HepG2 (cell line): ENCODE measurements around the gene PLB1. TPM values are rescaled to one million over a fixed set of nuclear protein-coding genes. Genes with fewer than 3 reads are reported as not detected.

ENCODE experiments used
- ATAC-seq: fragments of 200-7000 bp; cut with Tn5 transposase; 3 replicates; pipeline ENCODE4 v1.9.1; 2020; ENCODE audit warnings: mild to moderate bottlenecking, moderate library complexity
- BruUV-seq: library from RNA; stranded (reverse); fragments of 400-500 nt; replicated peaks from 2 replicates; lab custom pipeline; 2021; lab: Mats Ljungman, UMichigan
- CTCF ChIA-PET: fragments of 300-600 bp; formaldehyde crosslinking; extraction: SDS; loops from one replicate; lab custom pipeline; 2021; ENCODE audit warnings: low total read pairs, inconsistent platforms, low intra/inter-chr PET ratio; lab: Yijun Ruan, JAX
- POLR2A ChIA-PET: fragments of 350-600 bp; sonication (Branson Sonifier 250); formaldehyde crosslinking; loops from one replicate; lab custom pipeline; 2020; ENCODE audit warnings: antibody characterized with exemption, inconsistent platforms; lab: Yijun Ruan, JAX
- DNase-seq: peaks from one replicate; pipeline ENCODE4 v3.0.0-alpha.2; 2015; ENCODE audit warnings: low spot score
- FAIRE-seq: peaks from 3 replicates; lab custom pipeline; 2011; peaks lifted over from hg19 to GRCh38; lab: Jason Lieb, UNC
- H2AFZ ChIP-seq: one replicate; pipeline ENCODE4 v1.6.1; 2011; ENCODE audit warnings: low read length, inconsistent platforms
- H3K27ac ChIP-seq: fragments of 300-600 bp; 3 replicates; pipeline ENCODE4 v1.8.0; 2011; ENCODE audit warnings: mixed run types, mild to moderate bottlenecking, mixed read lengths, low read length, inconsistent platforms; ENCODE audit not compliant: insufficient read depth; ENCODE audit errors: extremely low read length
- H3K27me3 ChIP-seq, 2 experiments: fragments of 200-600 bp in 1 of 2; 2 replicates in 1 of 2; 3 replicates in 1 of 2; pipeline versions ENCODE4 v1.6.0 to v1.8.0; 2011; ENCODE audit warnings: low read length in 2 of 2, mild to moderate bottlenecking in 2 of 2, moderate library complexity in 2 of 2, inconsistent platforms in 1 of 2; ENCODE audit not compliant: insufficient read depth in 2 of 2, control insufficient read depth in 1 of 2
- H3K36me3 ChIP-seq, 2 experiments: fragments of 200-600 bp in 1 of 2; replicated peaks in 1 of 2; 2 replicates in 1 of 2; 3 replicates in 1 of 2; pipeline versions ENCODE4 v1.5.1 to v1.8.0; 2011; ENCODE audit warnings: low read length in 2 of 2, inconsistent platforms in 1 of 2; ENCODE audit not compliant: insufficient read depth in 2 of 2, control insufficient read depth in 1 of 2
- H3K4me1 ChIP-seq: 2 replicates; pipeline ENCODE4 v1.5.1; 2012; ENCODE audit warnings: low read length, inconsistent platforms; ENCODE audit not compliant: insufficient read depth
- H3K4me2 ChIP-seq: 2 replicates; pipeline ENCODE4 v1.6.0; 2011; ENCODE audit warnings: low read depth, low read length, inconsistent platforms
- H3K4me3 ChIP-seq, 3 experiments: fragments of 200-600 bp in 1 of 3; sonication (generic), shearing (Covaris generic) in 1 of 3; replicated peaks in 1 of 3; 2 replicates each; pipeline ENCODE4 v1.5.1; 2011 to 2016; ENCODE audit warnings: low read length in 3 of 3, inconsistent platforms in 2 of 3, low read depth in 2 of 3, mild to moderate bottlenecking in 2 of 3, control low read depth in 1 of 3, mixed read lengths in 1 of 3; ENCODE audit not compliant: insufficient read depth in 1 of 3
- H3K79me2 ChIP-seq: one replicate; pipeline ENCODE4 v1.6.1; 2011; ENCODE audit warnings: low read length, inconsistent platforms; ENCODE audit not compliant: insufficient read depth
- H3K9ac ChIP-seq: 2 replicates; pipeline ENCODE4 v1.6.0; 2011; ENCODE audit warnings: mild to moderate bottlenecking, low read depth, low read length, inconsistent platforms; ENCODE audit not compliant: insufficient read depth
- H3K9me3 ChIP-seq: 2 replicates; pipeline ENCODE4 v1.5.1; 2012; ENCODE audit warnings: mild to moderate bottlenecking, low read length
- H4K20me1 ChIP-seq: 2 replicates; pipeline ENCODE4 v1.6.0; 2011; ENCODE audit warnings: inconsistent platforms, mild to moderate bottlenecking, low read length, moderate library complexity; ENCODE audit not compliant: insufficient read depth
- ATF7 ChIP-seq, 2 experiments: fragments of 450-650 bp in 1 of 2; sonication (generic) in 1 of 2; formaldehyde crosslinking in 1 of 2; IDR thresholded peaks; 2 replicates each; pipeline versions ENCODE4 v1.4.0 to v1.6.1; 2016 to 2020; ENCODE audit warnings: antibody characterized with exemption in 1 of 2, mild to moderate bottlenecking in 1 of 2, missing genetic modification reagents in 1 of 2
- EED ChIP-seq: sonication (generic); formaldehyde crosslinking; IDR thresholded peaks from 2 replicates; pipeline ENCODE4 v1.5.0; 2020; ENCODE audit warnings: mild to moderate bottlenecking, missing genetic modification reagents
- FOXA1 ChIP-seq, 2 experiments: fragments of 450-650 bp in 1 of 2; sonication (generic) in 1 of 2; formaldehyde crosslinking in 1 of 2; IDR thresholded peaks; 2 replicates each; pipeline versions ENCODE4 v1.4.0 to v1.6.1; 2016 to 2020; ENCODE audit warnings: missing genetic modification reagents in 1 of 2
- FOXA3 ChIP-seq: IDR thresholded peaks from 2 replicates; pipeline ENCODE4 v1.6.1; 2016; ENCODE audit warnings: missing genetic modification reagents, missing compliant biosample characterization
- PRDM4 ChIP-seq: sonication (generic); formaldehyde crosslinking; IDR thresholded peaks from 2 replicates; pipeline ENCODE4 v1.9.0; 2021; ENCODE audit warnings: missing genetic modification reagents, borderline replicate concordance
- ZNF234 ChIP-seq: sonication (generic); formaldehyde crosslinking; conservative IDR thresholded peaks from 2 replicates; pipeline ENCODE4 v1.5.1; 2020; ENCODE audit warnings: mild to moderate bottlenecking, missing genetic modification reagents
- ZNF251 ChIP-seq: sonication (generic); formaldehyde crosslinking; IDR thresholded peaks from 2 replicates; pipeline ENCODE4 v1.9.0; 2021; ENCODE audit warnings: mild to moderate bottlenecking, missing genetic modification reagents
- ZNF619 ChIP-seq: sonication (generic); formaldehyde crosslinking; IDR thresholded peaks from 2 replicates; pipeline ENCODE4 v1.4.0; 2020; ENCODE audit warnings: mild to moderate bottlenecking, missing genetic modification reagents
- ZNF761 ChIP-seq: sonication (generic); formaldehyde crosslinking; conservative IDR thresholded peaks from 2 replicates; pipeline ENCODE4 v1.4.0; 2020; ENCODE audit warnings: mild to moderate bottlenecking, missing genetic modification reagents
- whole genome bisulfite sequencing: methylation state at CpG from one replicate; pipeline ENCODE4 v1.1.6; 2017; ENCODE audit warnings: low lambda C conversion rate; 5-methylcytosine and 5-hydroxymethylcytosine counted together
- in situ Hi-C: cut with HindIII; loops from 2 replicates; pipeline ENCODE4 v1.10.0; 2017; ENCODE audit warnings: low pct_unique_long_range_greater_than_20kb; ENCODE audit not compliant: extremely low pct_ligation_motif_present
- intact Hi-C: fragments of 100-400 bp; cut with micrococcal nuclease; formaldehyde crosslinking; loops from one replicate; pipeline ENCODE4 v1.10.0; 2022; ENCODE audit not compliant: unreplicated experiment
- polyA plus RNA-seq, 8 experiments: library from polyadenylated mRNA; depleted of rRNA in 3 of 8; stranded (reverse) in 7 of 8; unstranded in 1 of 8; fragments of >200 nt; fragmentation: Illumina TruSeq in 4 of 8; extraction: Trizol in 4 of 8; gene quantifications; 2 replicates each; pipeline versions ENCODE4 v1.2.1 to v1.2.3, GENCODE V29; 2011 to 2016; ENCODE audit warnings: low read depth in 4 of 8, missing spikeins in 1 of 8, mixed read lengths in 1 of 8; ENCODE audit not compliant: insufficient read depth in 1 of 8
- total RNA-seq, 5 experiments: library from RNA; depleted of rRNA; stranded (reverse); fragments of >200 nt; fragmentation: Illumina TruSeq; extraction: Trizol; gene quantifications; 2 replicates each; pipeline ENCODE4 v1.2.3, GENCODE V29; 2016; ENCODE audit warnings: low read depth in 1 of 5
- TF ChIP-seq, protein P1 (sequence below), 2 experiments: sonication (generic) in 1 of 2; formaldehyde crosslinking in 1 of 2; IDR thresholded peaks; 2 replicates each; pipeline versions ENCODE4 v1.4.0 to v1.6.1; 2016 to 2020; ENCODE audit warnings: borderline replicate concordance in 1 of 2, low read depth in 1 of 2, mild to moderate bottlenecking in 1 of 2, missing genetic modification reagents in 1 of 2

Gene PLB1
- total and polyA plus RNA-seq, 2 of the 13 experiments (the other 11 are each of a cell fraction or from before 2014, with no cell fraction given), result 0.20 to 1.8 TPM

GRCh38 chr2:28661589-28662001 is 165.7 kb downstream of the PLB1 start:
- peaks cover 33% of the 10 kb centered on the region for H3K4me1 ChIP-seq
- no peak overlapping the region for H3K27ac ChIP-seq
- TF ChIP-seq FOXA3, result peak; percentile 35; the same call in 1 of the 2 replicates
- peak; percentile 94; the same call in 1 of the 2 replicates for TF ChIP-seq PRDM4 (CRISPR knock-in tag)
- no peak for TF ChIP-seq ZNF619 (CRISPR knock-in tag)
- TF ChIP-seq FOXA1 (IDR thresholded peaks at IDR 0.05), result no peak
- TF ChIP-seq FOXA1 (CRISPR knock-in tag; IDR thresholded peaks at IDR 0.05), result peak; percentile 52; the same call in 1 of the 2 replicates
- peaks cover 1 to 4% of the 10 kb centered on the region in 2 experiments; a peak in 1 of 5 replicates for H3K27me3 ChIP-seq
- ChIA-PET CTCF (no interaction called here), POLR2A (no interaction called here)
- no peak overlapping the region for H3K4me2 ChIP-seq
- no peak overlapping the region for H2AFZ ChIP-seq
- H3K79me2 ChIP-seq, result no peaks in the 10 kb centered on the region
- no peaks in the 10 kb centered on the region for H4K20me1 ChIP-seq
- intact Hi-C loops (no loop called here), in situ Hi-C loops (no loop called here)
- no peak overlapping the region for H3K4me3 ChIP-seq
- H3K36me3 ChIP-seq, result no peaks in the 10 kb centered on the region
- FAIRE-seq, result no peak
- no peaks in the 10 kb centered on the region for H3K9me3 ChIP-seq
- 29% methylated on average over 5 of the region's 5 CpGs for WGBS
- no peak for ATAC-seq
- no TSS peak for BruUV-seq
- no peak for DNase-seq
- no peak overlapping the region for H3K9ac ChIP-seq

DNA sequence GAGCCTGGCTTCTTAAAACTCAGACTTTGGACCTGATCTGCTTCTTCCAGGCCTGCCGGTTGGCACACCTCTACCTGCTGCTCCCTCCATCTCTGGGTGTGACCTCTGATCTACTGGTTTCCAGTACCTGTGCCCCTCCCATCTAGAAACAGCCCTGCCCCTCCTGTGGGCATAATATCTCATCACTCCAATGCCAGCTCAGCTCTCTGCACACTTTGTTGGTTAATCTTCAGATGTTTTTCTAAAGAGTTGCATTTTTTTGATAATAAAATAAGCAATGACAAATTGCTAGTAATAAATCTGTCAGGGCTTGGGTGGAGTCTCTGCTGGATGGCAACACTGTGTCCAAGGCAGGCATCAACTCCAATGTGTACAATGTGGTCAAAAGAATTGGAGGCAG is 166.2 kb downstream of the PLB1 start:
- POLR2A ChIA-PET, result no interaction called here
- TF ChIP-seq ZNF761 (CRISPR knock-in tag), result no peak
- TF ChIP-seq ZNF251, result no peak
- TF ChIP-seq EED (CRISPR knock-in tag), result no peak
- TF ChIP-seq ZNF234 (CRISPR knock-in tag), result no peak
- TF ChIP-seq, protein P1, sequence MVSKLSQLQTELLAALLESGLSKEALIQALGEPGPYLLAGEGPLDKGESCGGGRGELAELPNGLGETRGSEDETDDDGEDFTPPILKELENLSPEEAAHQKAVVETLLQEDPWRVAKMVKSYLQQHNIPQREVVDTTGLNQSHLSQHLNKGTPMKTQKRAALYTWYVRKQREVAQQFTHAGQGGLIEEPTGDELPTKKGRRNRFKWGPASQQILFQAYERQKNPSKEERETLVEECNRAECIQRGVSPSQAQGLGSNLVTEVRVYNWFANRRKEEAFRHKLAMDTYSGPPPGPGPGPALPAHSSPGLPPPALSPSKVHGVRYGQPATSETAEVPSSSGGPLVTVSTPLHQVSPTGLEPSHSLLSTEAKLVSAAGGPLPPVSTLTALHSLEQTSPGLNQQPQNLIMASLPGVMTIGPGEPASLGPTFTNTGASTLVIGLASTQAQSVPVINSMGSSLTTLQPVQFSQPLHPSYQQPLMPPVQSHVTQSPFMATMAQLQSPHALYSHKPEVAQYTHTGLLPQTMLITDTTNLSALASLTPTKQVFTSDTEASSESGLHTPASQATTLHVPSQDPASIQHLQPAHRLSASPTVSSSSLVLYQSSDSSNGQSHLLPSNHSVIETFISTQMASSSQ (IDR thresholded peaks at IDR 0.05; ENCODE audit: low read depth), result no peak
- TF ChIP-seq, protein P1 (CRISPR knock-in tag; IDR thresholded peaks at IDR 0.05; ENCODE audit: borderline replicate concordance), result no peak
- no peak for TF ChIP-seq ATF7 (IDR thresholded peaks at IDR 0.05)
- TF ChIP-seq ATF7 (CRISPR knock-in tag; IDR thresholded peaks at IDR 0.05), result no peak

More for the DNA sequence above, 166.2 kb downstream of the PLB1 start:
- Histone ChIP-seq H3K27me3 (peaks cover 1 to 4% of the 10 kb centered on the region in 2 experiments; a peak in 1 of 5 replicates), H3K9ac (no peak overlapping the region), H3K36me3 (no peaks in the 10 kb centered on the region), H3K9me3 (no peaks in the 10 kb centered on the region), H4K20me1 (no peaks in the 10 kb centered on the region), H2AFZ (no peak overlapping the region), H3K79me2 (no peaks in the 10 kb centered on the region), H3K4me1 (peaks cover 33% of the 10 kb centered on the region), H3K27ac (no peak overlapping the region), H3K4me3 (no peak overlapping the region), H3K4me2 (no peak overlapping the region)
- BruUV-seq, result no TSS peak
- intact Hi-C loops (no loop called here), in situ Hi-C loops (no loop called here)
- DNase-seq, result no peak
- CTCF ChIA-PET, result no interaction called here
- no peak for FAIRE-seq
- 9% methylated on average over 1 of the region's 1 CpG for WGBS
- no peak for ATAC-seq
